GM12891 (cell line): ENCODE measurements around the gene SMC4.

Experiments
- POLR2A ChIP-seq: IDR thresholded peaks from 2 replicates; pipeline ENCODE4 v1.6.1; 2011; ENCODE audit warnings: low read depth, low read length, control low read depth
- TAF1 ChIP-seq: IDR thresholded peaks from 2 replicates; pipeline ENCODE4 v1.6.1; 2011; ENCODE audit warnings: low read depth, low read length, control low read depth

DNA sequence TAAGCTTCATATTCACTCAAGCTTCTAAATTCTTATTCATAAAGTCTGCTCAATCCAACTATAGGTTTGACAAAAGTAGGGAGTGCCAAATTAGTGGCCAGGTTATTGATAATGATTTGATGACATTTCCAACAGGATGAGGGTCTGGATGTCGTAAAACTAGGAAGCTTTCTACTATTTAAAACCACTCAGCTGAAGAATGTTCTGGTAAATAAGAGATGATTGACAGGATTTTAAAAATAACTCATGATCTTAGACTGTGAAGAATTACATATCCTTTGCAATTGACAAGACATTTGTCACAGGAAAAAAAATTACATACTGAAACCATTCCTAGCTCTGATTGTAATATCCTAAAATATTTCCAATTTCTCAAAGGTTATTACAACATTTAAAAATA, 65.5 kb downstream of the SMC4 start:
- TF ChIP-seq TAF1 (no peak), POLR2A (no peak)
